ENCODE data around the gene COPS4.
"Not testable (repeated sequence)": the region's sequence is repeated elsewhere in the genome, so short reads cannot be mapped to it uniquely, and the experiment has no call there.

COPS4 gene

DNA sequence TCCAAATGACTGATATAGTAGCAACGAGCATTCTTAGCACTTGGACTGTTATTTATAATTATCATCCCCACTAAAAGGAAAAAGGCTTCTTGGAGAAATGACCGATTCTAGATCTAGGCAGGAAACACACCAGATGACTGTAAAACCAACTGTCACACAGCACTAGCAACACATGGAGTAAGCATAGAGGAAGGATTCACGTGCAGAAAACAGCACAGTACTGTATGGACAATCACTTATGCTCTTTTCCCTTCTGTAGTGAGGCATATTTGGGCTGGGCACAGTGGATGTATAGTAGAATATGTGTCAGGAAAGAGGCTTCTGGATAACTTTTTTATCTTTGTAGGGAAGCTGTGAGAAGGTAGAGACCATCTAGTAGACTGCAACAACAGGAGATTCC lies 6.0 kb upstream of the COPS4 start:
- TF ChIP-seq, protein P1, sequence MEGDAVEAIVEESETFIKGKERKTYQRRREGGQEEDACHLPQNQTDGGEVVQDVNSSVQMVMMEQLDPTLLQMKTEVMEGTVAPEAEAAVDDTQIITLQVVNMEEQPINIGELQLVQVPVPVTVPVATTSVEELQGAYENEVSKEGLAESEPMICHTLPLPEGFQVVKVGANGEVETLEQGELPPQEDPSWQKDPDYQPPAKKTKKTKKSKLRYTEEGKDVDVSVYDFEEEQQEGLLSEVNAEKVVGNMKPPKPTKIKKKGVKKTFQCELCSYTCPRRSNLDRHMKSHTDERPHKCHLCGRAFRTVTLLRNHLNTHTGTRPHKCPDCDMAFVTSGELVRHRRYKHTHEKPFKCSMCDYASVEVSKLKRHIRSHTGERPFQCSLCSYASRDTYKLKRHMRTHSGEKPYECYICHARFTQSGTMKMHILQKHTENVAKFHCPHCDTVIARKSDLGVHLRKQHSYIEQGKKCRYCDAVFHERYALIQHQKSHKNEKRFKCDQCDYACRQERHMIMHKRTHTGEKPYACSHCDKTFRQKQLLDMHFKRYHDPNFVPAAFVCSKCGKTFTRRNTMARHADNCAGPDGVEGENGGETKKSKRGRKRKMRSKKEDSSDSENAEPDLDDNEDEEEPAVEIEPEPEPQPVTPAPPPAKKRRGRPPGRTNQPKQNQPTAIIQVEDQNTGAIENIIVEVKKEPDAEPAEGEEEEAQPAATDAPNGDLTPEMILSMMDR (conservative IDR thresholded peaks at IDR 0.05; ENCODE audit: low read depth, low read length) = no peak
- DNase-seq (ENCODE audit: low read depth) = no peak
- no peak overlapping the region for H3K4me3 ChIP-seq (ENCODE audit: low read length)

DNA sequence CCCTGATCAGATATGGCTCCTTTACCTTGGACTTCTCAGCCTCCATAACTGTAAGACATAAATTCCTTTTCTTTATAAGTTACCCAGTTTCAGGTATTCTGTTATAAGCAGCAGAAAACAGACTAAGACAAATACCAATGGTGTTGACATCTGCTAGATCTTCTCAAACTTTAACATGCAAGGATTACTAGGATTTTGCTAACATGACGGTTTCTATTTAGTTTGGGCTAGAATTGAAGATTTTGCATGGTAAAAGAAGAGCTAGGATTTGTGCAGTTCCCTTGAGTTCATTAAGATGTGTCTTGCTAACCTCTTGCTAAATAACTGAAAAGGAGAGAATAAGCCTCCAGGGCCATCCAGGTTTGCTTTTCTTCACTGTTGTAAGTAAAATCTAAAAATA lies 5.3 kb upstream of the COPS4 start:
- DNase-seq (ENCODE audit: low read depth) = no peak
- H3K4me3 ChIP-seq (ENCODE audit: low read length) = no peak overlapping the region
- TF ChIP-seq, protein P1 (conservative IDR thresholded peaks at IDR 0.05; ENCODE audit: low read depth, low read length) = no peak

DNA sequence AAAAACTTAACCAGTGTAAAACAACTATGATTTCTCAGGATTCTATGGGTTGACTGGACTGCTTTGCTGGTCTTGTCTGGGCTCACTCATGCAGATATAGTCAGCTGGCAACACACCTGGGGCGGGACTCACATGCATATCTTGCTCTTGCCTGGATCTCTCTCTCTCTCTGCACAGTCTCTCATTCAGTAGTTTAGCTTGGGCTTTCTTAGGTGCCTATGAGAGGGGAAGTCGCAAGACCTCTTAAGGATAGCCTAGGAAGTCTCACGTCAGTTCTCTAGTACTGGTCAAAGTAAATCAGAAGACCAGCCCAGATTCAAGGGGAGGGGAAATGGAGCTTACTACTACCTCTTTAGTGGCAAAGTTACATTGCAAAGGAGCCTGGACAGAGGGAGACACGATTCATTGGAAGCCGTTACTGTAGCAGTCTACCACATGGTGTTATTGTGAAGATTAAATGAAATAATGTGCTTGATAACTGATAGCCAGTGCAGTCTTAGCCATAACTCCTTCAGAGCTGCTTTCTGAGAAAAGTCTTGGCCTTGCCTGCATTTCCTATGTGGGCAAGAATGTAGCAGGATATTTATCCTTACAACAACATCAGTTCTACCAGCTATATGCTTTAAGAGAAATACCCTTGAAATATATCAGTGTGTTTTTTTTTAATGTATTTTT lies 2.1 kb downstream of the COPS4 start:
- H3K4me3 ChIP-seq (ENCODE audit: low read length) = no peak overlapping the region
- TF ChIP-seq, protein P1 (conservative IDR thresholded peaks at IDR 0.05; ENCODE audit: low read depth, low read length) = no peak
- no peak for DNase-seq (ENCODE audit: low read depth)

DNA sequence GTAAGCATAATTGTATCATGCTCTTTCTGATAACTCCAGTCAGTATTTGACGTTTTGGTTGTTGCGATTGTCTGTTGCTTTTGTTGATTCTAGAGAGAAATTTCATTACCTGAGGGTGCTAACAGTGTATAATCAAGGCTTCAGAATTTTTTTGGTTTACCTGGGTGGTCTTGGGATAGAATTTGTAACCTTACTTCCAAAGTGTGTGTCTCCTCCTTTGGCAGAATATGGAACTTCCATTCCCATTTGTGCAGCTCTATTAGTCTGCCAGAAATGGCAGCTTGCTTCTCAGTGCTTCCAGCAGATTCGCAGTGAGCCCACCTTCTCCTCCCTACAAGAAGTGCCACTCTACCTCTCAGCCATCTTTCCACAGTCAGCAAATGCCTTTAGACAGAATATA lies 5.3 kb downstream of the COPS4 start:
- TF ChIP-seq, protein P1 (conservative IDR thresholded peaks at IDR 0.05; ENCODE audit: low read depth, low read length) = peak; percentile 7
- no peak for DNase-seq (ENCODE audit: low read depth)

DNA sequence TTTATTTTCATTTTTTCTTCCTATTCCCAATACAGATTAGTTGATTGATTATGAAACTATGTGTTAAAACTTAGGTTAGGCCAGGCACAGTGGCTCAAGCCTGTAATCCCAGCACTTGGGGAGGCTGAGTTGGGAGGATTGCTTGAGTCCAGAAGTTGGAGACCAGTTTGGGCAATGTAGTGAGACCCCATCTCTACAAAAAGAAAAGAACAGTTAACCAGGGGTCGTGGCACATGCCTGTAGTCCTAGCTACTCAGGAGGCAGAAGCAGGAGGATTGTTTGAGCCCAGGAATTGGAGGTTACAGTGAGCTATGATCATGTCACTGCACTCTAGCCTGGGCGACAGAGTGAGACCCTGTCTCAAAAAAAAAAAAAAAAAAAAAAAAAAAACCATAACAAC lies 8.2 kb downstream of the COPS4 start:
- DNase-seq (ENCODE audit: low read depth) = not testable (repeated sequence)

More for the DNA sequence above, 5.3 kb downstream of the COPS4 start:
- H3K4me3 ChIP-seq (ENCODE audit: low read length) = no peak overlapping the region

DNA sequence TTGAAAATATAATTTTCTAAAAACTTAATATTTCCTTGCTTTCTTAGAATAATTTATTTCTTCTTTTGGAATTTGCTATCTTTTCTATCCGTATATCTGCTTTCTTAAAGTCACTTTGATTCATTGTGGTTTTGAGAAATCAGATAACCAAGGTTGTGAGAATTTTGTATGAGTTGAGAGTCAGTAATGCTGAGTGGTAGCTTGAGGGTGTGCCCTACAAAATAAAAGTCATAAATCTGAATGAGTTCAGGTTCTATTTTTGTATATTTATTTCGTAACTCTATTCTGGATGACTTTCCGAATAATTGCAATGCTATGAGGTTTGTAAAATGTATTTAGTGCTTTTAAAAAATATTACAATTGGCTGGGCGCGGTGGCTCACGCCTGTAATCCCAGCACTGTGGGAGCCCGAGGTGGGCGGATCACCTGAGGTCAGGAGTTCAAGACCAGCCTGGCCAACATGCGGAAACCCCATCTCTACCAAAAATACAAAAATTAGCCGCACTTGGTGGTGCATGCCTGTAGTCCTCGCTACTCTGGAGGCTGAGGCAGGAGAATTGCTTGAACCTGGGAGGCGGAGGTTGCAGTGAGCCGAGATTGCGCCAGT lies 8.9 kb downstream of the COPS4 start:
- H3K4me3 ChIP-seq (ENCODE audit: low read length) = no peak overlapping the region
- TF ChIP-seq, protein P1 (conservative IDR thresholded peaks at IDR 0.05; ENCODE audit: low read depth, low read length) = no peak
- no peak for DNase-seq (ENCODE audit: low read depth)

More for the DNA sequence above, 8.2 kb downstream of the COPS4 start:
- H3K4me3 ChIP-seq (ENCODE audit: low read length) = not testable (repeated sequence)

DNA sequence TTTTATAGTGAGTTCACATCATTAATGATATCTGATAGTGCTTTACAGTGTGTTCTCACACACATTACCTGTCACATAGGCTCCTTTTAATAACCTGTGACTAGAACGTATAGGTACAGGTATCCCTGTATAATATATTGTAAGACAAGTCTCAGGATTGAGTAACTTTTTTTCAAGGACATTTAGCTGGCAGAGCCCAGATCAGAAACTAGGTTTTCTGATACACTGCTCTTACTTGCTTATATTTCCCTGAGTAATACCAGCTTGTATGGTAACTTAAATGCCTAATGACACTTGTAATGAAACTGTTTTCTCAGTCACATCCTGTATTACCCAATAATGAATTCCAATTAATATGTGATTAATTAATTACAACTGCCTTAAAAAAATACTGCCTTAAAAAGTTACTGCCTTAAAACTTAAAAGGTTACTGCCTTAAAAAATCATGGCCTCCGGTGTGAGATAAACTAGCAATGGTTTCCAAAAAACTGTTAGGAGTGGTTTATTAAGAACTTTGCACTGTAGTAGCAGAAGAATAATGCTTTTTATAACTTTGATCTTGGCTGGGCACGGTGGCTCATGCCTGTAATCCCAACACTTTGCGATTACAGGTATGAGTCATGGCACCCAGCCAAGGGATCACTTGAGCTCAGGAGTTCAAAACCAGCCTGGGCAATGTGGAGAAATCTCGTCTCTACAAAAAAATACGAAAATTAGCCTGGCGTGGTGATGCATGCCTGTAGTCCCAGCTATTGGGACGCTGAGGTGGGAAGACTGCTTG lies 11.9 kb downstream of the COPS4 start:
- TF ChIP-seq, protein P1 (conservative IDR thresholded peaks at IDR 0.05; ENCODE audit: low read depth, low read length) = no peak
- no peak overlapping the region for H3K4me3 ChIP-seq (ENCODE audit: low read length)
- DNase-seq (ENCODE audit: low read depth) = no peak

DNA sequence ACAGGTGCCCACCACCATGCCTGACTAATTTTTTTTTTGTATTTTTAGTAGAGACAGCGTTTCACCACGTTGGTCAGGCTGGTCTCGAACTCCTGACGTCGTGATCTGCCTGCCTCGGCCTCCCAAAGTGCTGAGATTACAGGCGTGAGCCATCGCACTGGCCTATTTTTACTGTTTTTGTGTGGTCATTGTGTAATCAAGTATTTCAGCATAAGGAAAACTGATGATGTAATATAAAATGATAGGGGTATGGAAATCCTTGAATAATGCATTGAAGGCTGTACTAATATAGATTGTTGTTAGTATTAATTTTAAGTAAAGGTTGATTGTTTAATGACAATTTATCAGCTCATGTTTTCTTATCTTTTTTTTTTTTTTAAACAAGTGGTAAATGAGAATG lies 13.8 kb downstream of the COPS4 start:
- not testable (repeated sequence) for DNase-seq (ENCODE audit: low read depth)

More for the DNA sequence above, 13.8 kb downstream of the COPS4 start:
- H3K4me3 ChIP-seq (ENCODE audit: low read length) = not testable (repeated sequence)
